Smooth muscle cell (in vitro differentiated cells): Measurements from ENCODE around the gene TUBB4B. TPM values are rescaled to one million over a fixed set of nuclear protein-coding genes. Genes with fewer than 3 reads are reported as not detected.
A peak's percentile ranks its signal among the peaks of the same experiment; 100 is the strongest.
"Not testable (repeated sequence)": the region's sequence is repeated elsewhere in the genome, so short reads cannot be mapped to it uniquely, and the experiment has no call there.

Experiments used
- DNase-seq: peaks from one replicate; lab custom pipeline; 2025; ENCODE audit not compliant: unreplicated experiment; lab: John Stamatoyannopoulos, UW
- H2AFZ ChIP-seq: fragments of 200-600 bp; sonication (generic); 2 replicates; pipeline ENCODE4 v1.6.0; 2016; ENCODE audit warnings: antibody characterized with exemption, low read depth, mild to moderate bottlenecking
- H3F3A ChIP-seq: fragments of 200-600 bp; sonication (generic); 2 replicates; pipeline ENCODE4 v1.6.0; 2017; ENCODE audit warnings: antibody characterized with exemption, low read depth
- H3K27ac ChIP-seq: fragments of 200-600 bp; sonication (generic); 2 replicates; pipeline ENCODE4 v1.5.1; 2016; ENCODE audit warnings: low read depth, mild to moderate bottlenecking
- H3K27me3 ChIP-seq: fragments of 200-600 bp; sonication (generic); 2 replicates; pipeline ENCODE4 v1.6.1; 2016; ENCODE audit warnings: low read depth, mild to moderate bottlenecking
- H3K36me3 ChIP-seq: fragments of 200-600 bp; sonication (generic); 2 replicates; pipeline ENCODE4 v1.5.1; 2016; ENCODE audit warnings: low read depth
- H3K4me1 ChIP-seq: fragments of 200-600 bp; sonication (generic); 2 replicates; pipeline ENCODE4 v1.5.1; 2016; ENCODE audit warnings: low read depth
- H3K4me2 ChIP-seq: fragments of 200-600 bp; sonication (generic); 2 replicates; pipeline ENCODE4 v1.6.0; 2016; ENCODE audit warnings: mild to moderate bottlenecking
- H3K4me3 ChIP-seq: fragments of 200-600 bp; sonication (generic); 2 replicates; pipeline ENCODE4 v1.5.1; 2016; ENCODE audit warnings: mild to moderate bottlenecking
- H3K79me2 ChIP-seq: fragments of 200-600 bp; sonication (generic); 2 replicates; pipeline ENCODE4 v1.6.0; 2016; ENCODE audit warnings: low read depth, mild to moderate bottlenecking
- H3K9ac ChIP-seq: fragments of 200-600 bp; sonication (generic); 2 replicates; pipeline ENCODE4 v1.6.0; 2016; ENCODE audit warnings: low read depth
- H3K9me3 ChIP-seq: fragments of 200-600 bp; sonication (generic); replicated peaks from 2 replicates; pipeline ENCODE4 v1.5.1; 2016; ENCODE audit warnings: low read depth
- H4K20me1 ChIP-seq: fragments of 200-600 bp; sonication (generic); 2 replicates; pipeline ENCODE4 v1.6.0; 2016; ENCODE audit warnings: low read depth
- CTCF ChIP-seq: fragments of 200-600 bp; sonication (generic); IDR thresholded peaks from 2 replicates; pipeline ENCODE4 v1.5.1; 2017; ENCODE audit warnings: borderline replicate concordance, mild to moderate bottlenecking, antibody characterized with exemption; ENCODE audit not compliant: insufficient read depth, poor library complexity, severe bottlenecking
- WGBS: methylation state at CpG from one replicate; pipeline ENCODE4 v1.1.7; 2016; ENCODE audit warnings: low lambda C conversion rate; 5-methylcytosine and 5-hydroxymethylcytosine counted together
- polyA plus RNA-seq: library from polyadenylated mRNA; unstranded; fragments of >200 nt; fragmentation: Nextera tagmentation; extraction: Ambion mirVana; gene quantifications from 2 replicates; pipeline ENCODE4 v1.2.1, GENCODE V29; 2016
- total RNA-seq: library from RNA; depleted of rRNA; stranded (reverse); fragments of >200 nt; gene quantifications from 2 replicates; pipeline ENCODE4 v1.2.3, GENCODE V29; 2014

TUBB4B gene
- total and polyA plus RNA-seq, 2 experiments from 2014 or later, result 164 to 317 TPM

- WGBS, result 69% methylated on average over 11 of the region's 11 CpGs
Observed at GRCh38 chr9:137236936-137237421, 4.1 kb upstream of the TUBB4B start.

DNA sequence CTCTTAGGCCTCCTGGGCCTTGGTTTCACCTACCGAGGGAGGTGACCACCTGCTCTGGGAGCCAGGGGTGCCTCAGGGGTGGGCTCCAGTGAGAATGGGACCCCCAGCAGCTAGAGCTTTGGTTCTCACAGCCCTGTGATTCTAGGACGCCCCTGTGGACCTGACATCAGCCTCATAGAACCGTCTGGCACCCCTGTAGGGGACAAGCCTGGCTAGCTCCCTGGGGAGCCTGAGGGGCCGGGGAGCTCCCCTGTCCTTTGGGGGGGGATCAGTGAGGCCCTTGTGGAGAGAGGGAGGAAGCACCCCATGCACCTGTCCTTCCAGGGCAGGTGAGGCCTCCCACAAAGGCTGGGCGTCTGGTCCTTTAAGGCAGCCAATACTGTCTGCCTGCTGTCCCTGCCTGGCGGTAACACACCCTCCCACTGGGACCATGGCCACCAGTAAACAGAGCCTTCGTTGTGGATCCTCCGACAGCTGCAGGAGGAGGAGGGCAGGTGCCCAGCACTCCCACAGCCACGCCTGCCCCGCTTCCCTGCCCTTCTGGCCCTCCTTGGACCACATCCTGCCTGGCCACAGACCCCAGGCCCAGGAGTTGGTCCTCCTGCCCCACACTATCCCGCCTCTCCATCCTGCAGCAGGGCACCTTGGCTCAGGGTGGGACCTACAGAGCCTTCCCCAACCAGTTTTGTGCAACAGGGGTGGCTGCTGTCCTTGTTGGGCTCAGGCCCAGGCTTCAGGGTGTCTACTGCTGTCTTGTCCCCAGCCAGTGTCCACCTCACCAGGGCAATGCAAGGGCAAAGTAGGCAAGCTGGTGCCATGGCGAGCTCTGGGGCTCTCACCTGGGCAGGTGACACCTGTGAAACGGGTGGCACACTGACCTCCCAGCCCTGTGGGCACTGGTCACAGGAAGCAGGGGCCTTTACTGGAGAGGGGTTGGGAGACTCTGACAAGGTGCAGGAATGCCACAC, 3.0 kb upstream of the TUBB4B start:
- H3K4me3 ChIP-seq, result no peak overlapping the region
- H2AFZ ChIP-seq, result no peak overlapping the region
- no peak for DNase-seq
- TF ChIP-seq CTCF, result no peak
- H3K36me3 ChIP-seq, result no peaks in the 10 kb centered on the region
- no peak overlapping the region for H3K4me2 ChIP-seq
- H3K27ac ChIP-seq, result no peak overlapping the region
- H4K20me1 ChIP-seq, result peaks cover 32% of the 10 kb centered on the region
- 84% methylated on average over 13 of the region's 13 CpGs for WGBS
- H3K9ac ChIP-seq, result no peak overlapping the region
- H3K79me2 ChIP-seq, result peaks cover 31% of the 10 kb centered on the region
- peaks cover 19% of the 10 kb centered on the region for H3F3A ChIP-seq
- no peaks in the 10 kb centered on the region for H3K27me3 ChIP-seq
- no peaks in the 10 kb centered on the region for H3K9me3 ChIP-seq
- H3K4me1 ChIP-seq, result peaks cover 13% of the 10 kb centered on the region

More at GRCh38 chr9:137236936-137237421, 4.1 kb upstream of the TUBB4B start:
- Histone ChIP-seq H3K4me2 (peak overlapping the region; percentile 64), H3F3A (peaks cover 9% of the 10 kb centered on the region), H3K4me1 (peaks cover 7% of the 10 kb centered on the region), H4K20me1 (peaks cover 21% of the 10 kb centered on the region), H3K4me3 (no peak overlapping the region), H3K79me2 (peaks cover 20% of the 10 kb centered on the region), H3K27ac (no peak overlapping the region), H3K27me3 (no peaks in the 10 kb centered on the region), H2AFZ (no peak overlapping the region), H3K9ac (no peak overlapping the region), H3K9me3 (no peaks in the 10 kb centered on the region), H3K36me3 (no peaks in the 10 kb centered on the region)
- DNase-seq, result no peak
- no peak for TF ChIP-seq CTCF

DNA sequence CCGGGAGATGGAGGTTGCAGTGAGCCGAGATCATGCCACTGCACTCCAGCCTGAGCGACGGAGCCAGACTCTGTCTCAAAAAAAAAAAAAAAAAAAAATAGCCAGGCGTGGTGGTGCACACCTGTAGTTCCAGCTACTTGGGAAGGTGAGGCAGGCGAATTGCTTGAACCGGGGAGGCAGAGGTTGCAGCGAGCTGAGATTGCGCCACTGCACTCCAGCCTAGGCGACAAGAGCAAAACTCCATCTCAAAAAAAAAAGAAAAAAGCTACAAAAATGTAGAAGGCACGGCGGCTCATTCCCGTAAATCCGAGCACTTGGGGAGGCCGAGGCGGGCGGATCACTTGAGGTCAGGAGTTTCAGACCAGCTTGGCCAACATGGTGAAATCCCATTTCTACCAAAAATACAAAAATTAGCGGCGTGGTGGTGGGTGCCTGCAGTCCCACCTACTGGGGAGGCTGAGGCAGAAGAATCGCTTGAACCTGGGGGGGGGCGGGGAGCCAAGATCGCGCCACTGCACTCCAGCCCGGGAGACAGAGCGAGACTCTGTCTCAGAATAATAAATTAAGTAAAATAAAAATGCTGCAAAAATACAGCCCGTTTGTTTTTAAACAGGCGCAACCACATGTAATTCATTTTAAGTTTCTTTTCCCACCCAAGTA, 1.4 kb upstream of the TUBB4B start:
- Histone ChIP-seq H2AFZ (peak overlapping the region; percentile 86), H4K20me1 (peaks cover 45% of the 10 kb centered on the region)
- WGBS, result 43% methylated on average over 23 of the region's 27 CpGs

GRCh38 chr9:137240318-137240840, 708 bp upstream of the TUBB4B start:
- TF ChIP-seq CTCF, result no peak
- Histone ChIP-seq H3K79me2 (peaks cover 38% of the 10 kb centered on the region), H3K27ac (peak overlapping the region; percentile 93), H2AFZ (peak overlapping the region; percentile 86), H3K4me1 (peaks cover 13% of the 10 kb centered on the region), H3K27me3 (no peaks in the 10 kb centered on the region), H3K36me3 (no peaks in the 10 kb centered on the region), H4K20me1 (peaks cover 45% of the 10 kb centered on the region), H3K4me2 (peak overlapping the region; percentile 98), H3F3A (peaks cover 25% of the 10 kb centered on the region), H3K4me3 (peak overlapping the region; percentile 82), H3K9me3 (no peaks in the 10 kb centered on the region), H3K9ac (peak overlapping the region; percentile 81)
- DNase-seq, result peak; percentile 86
- WGBS, result under 1% methylated on average over 39 of the region's 58 CpGs

More for the DNA sequence above, 1.4 kb upstream of the TUBB4B start:
- Histone ChIP-seq H3K4me2 (peak overlapping the region; percentile 98), H3K4me1 (peaks cover 13% of the 10 kb centered on the region), H3F3A (peaks cover 25% of the 10 kb centered on the region), H3K9ac (peak overlapping the region; percentile 81), H3K4me3 (peak overlapping the region; percentile 82), H3K27ac (peak overlapping the region; percentile 93), H3K79me2 (peaks cover 38% of the 10 kb centered on the region)
- H3K36me3 ChIP-seq, DNase-seq, H3K9me3 ChIP-seq, H3K27me3 ChIP-seq: not testable (repeated sequence)
